ENCODE data around the gene CISH. TPM values are rescaled to one million over a fixed set of nuclear protein-coding genes. Genes with fewer than 3 reads are reported as not detected.
A peak's percentile ranks its signal among the peaks of the same experiment; 100 is the strongest.

CISH gene
- total and polyA plus RNA-seq, 9 of the 15 experiments (the other 6 are each of a cell fraction or from before 2014, with no cell fraction given) = 1.7 to 47.7 (median 18.3) TPM

DNA sequence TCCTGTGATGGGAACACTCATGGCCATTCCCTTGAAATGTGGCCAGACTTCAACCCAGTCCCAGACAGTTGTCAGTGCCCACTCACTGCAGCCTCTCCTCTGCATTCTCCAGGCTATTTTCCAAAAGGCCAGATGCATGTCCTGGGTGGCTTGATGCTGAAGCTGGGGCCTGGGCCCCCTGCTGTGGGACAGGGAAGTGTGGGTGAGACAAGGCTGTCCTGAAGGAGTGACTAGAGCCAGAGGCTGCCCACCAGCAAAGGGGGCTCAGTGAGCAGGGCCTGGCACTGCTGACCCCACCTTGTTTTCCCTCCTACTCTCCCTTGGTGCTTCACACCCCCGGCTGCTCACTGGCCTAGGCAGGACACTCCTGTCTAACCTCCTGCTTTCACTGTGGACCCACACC, 11.9 kb downstream of the CISH start (continued):
- TF ChIP-seq, protein P1, sequence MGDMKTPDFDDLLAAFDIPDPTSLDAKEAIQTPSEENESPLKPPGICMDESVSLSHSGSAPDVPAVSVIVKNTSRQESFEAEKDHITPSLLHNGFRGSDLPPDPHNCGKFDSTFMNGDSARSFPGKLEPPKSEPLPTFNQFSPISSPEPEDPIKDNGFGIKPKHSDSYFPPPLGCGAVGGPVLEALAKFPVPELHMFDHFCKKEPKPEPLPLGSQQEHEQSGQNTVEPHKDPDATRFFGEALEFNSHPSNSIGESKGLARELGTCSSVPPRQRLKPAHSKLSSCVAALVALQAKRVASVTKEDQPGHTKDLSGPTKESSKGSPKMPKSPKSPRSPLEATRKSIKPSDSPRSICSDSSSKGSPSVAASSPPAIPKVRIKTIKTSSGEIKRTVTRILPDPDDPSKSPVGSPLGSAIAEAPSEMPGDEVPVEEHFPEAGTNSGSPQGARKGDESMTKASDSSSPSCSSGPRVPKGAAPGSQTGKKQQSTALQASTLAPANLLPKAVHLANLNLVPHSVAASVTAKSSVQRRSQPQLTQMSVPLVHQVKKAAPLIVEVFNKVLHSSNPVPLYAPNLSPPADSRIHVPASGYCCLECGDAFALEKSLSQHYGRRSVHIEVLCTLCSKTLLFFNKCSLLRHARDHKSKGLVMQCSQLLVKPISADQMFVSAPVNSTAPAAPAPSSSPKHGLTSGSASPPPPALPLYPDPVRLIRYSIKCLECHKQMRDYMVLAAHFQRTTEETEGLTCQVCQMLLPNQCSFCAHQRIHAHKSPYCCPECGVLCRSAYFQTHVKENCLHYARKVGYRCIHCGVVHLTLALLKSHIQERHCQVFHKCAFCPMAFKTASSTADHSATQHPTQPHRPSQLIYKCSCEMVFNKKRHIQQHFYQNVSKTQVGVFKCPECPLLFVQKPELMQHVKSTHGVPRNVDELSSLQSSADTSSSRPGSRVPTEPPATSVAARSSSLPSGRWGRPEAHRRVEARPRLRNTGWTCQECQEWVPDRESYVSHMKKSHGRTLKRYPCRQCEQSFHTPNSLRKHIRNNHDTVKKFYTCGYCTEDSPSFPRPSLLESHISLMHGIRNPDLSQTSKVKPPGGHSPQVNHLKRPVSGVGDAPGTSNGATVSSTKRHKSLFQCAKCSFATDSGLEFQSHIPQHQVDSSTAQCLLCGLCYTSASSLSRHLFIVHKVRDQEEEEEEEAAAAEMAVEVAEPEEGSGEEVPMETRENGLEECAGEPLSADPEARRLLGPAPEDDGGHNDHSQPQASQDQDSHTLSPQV (IDR thresholded peaks at IDR 0.05) = 0 out of 2 replicates have a peak, but pooled peaks have one; percentile 1

DNA sequence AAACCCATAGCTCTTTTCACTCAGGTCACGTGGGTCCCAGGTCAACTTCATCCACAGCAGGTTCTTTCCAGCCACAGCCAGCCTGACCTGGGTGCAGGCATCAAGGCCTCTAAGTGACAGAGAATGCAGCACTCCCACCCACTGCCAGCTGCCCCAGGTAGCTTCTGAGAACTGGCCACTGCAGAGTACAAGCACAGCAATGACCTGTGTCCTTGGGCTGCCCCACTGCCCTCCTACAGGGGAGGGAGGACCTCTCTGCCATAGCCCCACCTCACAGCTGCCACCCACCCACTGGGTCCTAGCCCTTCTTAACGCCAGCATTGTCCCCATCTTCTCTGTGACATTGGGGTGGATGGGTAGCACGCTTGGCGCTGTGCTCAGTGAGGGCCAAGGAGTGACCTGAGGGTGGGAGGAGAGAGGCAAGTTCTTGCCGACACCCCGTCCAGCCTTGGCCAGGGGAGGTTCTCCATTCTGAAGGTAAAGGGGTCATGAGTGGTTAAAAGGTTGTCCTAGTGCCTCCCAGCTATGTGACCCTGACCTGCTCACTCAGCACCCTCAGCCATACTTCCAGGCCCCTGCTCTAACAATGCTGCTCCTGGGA, 12.4 kb downstream of the CISH start:
- peak overlapping the region; percentile 96 for H3K27ac ChIP-seq (ENCODE audit: extremely low read depth, low read depth, low read length)
- DNase-seq (ENCODE audit: extremely low read depth in 1 of 4, low spot score in 3 of 4) (no peak), ATAC-seq (no peak), FAIRE-seq (peak; percentile 65)
- no peaks in the 10 kb centered on the region for H3K27me3 ChIP-seq (ENCODE audit: control insufficient read depth in 2 of 2, insufficient read depth in 2 of 2, low read length in 2 of 2)
- intact Hi-C loops (cut with micrococcal nuclease) = no loop called here
- peak overlapping the region; percentile 74 to 89 for H3K9ac ChIP-seq (ENCODE audit: insufficient read depth in 1 of 2, low read depth in 2 of 2, low read length in 2 of 2)
- no peak overlapping the region for H3K4me3 ChIP-seq
- in situ Hi-C loops (cut with MboI) = no loop called here
- H3K4me1 ChIP-seq (replicated peaks in 1 of 2; ENCODE audit: control insufficient read depth in 2 of 2, insufficient read depth in 2 of 2, low read length in 2 of 2) = peaks cover 43 to 59% of the 10 kb centered on the region in 2 experiments
- H4K20me1 ChIP-seq (replicated peaks; ENCODE audit: control insufficient read depth, insufficient read depth, low read length) = no peaks in the 10 kb centered on the region
- H3K9me1 ChIP-seq (ENCODE audit: control insufficient read depth, insufficient read depth, low read length) = no peaks in the 10 kb centered on the region
- H3K9me3 ChIP-seq (replicated peaks; ENCODE audit: control insufficient read depth, insufficient read depth, low read depth, low read length) = no peaks in the 10 kb centered on the region
- WGBS (ENCODE audit: insufficient coverage, low coverage, missing lambda C conversion rate) = 100% methylated on average over 3 of the region's 6 CpGs
- peaks cover 15% of the 10 kb centered on the region for H3K79me2 ChIP-seq (ENCODE audit: control insufficient read depth, insufficient read depth, low read length)
- ChIA-PET POLR2A (interaction anchor here (0.7 to 1.4 kb wide), 5 partner anchors 9 to 254 kb away, joined by 3 to 8 read pairs (median 4); partner anchors contain the start of genes CISH and ZMYND10), CTCF (ENCODE audit: low intra/inter-chr PET ratio) (no interaction called here)
- no peak overlapping the region for H3K4me2 ChIP-seq (ENCODE audit: insufficient read depth, low read length)
- peaks cover 8% of the 10 kb centered on the region; the same call in 2 of the 3 replicates for H3K36me3 ChIP-seq (ENCODE audit: control insufficient read depth, insufficient read depth, low read length)
- no TSS peak for BruUV-seq (replicated peaks)
- peak overlapping the region; percentile 65; the same call in 1 of the 2 replicates for H2AFZ ChIP-seq (ENCODE audit: low read depth, low read length)
- TF ChIP-seq DMBX1 (CRISPR knock-in tag; IDR thresholded peaks at IDR 0.05; ENCODE audit: borderline replicate concordance) = peak; percentile 25; the same call in 1 of the 2 replicates
- no peak for TF ChIP-seq ZNF785 (CRISPR knock-in tag; IDR thresholded peaks at IDR 0.05)
- TF ChIP-seq FUS (optimal IDR thresholded peaks at IDR 0.05; ENCODE audit: low read depth, low read length) = no peak
- no peak for TF ChIP-seq HSF4 (CRISPR knock-in tag; IDR thresholded peaks at IDR 0.05; ENCODE audit: borderline replicate concordance)
- TF ChIP-seq BHLHE40 (IDR thresholded peaks at IDR 0.05; ENCODE audit: low read length) = no peak
- no peak for TF ChIP-seq TFAM (CRISPR knock-in tag; conservative IDR thresholded peaks at IDR 0.05)
- TF ChIP-seq ZNF232 (CRISPR knock-in tag; IDR thresholded peaks at IDR 0.05) = 0 out of 2 replicates have a peak, but pooled peaks have one; percentile 22
- TF ChIP-seq MED1 (CRISPR knock-in tag; IDR thresholded peaks at IDR 0.05; ENCODE audit: borderline replicate concordance) = no peak
- TF ChIP-seq SMAD1 (IDR thresholded peaks at IDR 0.05; ENCODE audit: low read depth, low read length, partially characterized antibody) = no peak
- peak; percentile 7; the same call in 1 of the 2 replicates for TF ChIP-seq RBFOX2 (IDR thresholded peaks at IDR 0.05; ENCODE audit: low read depth, low read length)
- TF ChIP-seq TBP (optimal IDR thresholded peaks at IDR 0.05; ENCODE audit: low read depth, low read length) = no peak

Measured in K562 (cell line).